ENCODE measurements around the gene MESP1. TPM values are rescaled to one million over a fixed set of nuclear protein-coding genes. Genes with fewer than 3 reads are reported as not detected.

The MESP1 gene
- total and polyA plus RNA-seq, 2 of the 4 experiments (the other 2 are of a cell fraction): under 0.01 to 0.10 TPM

- H4K5ac ChIP-seq (ENCODE audit: low read depth, low read length): no peak overlapping the region
- no peak overlapping the region; the same call in 1 of the 2 replicates for H3K14ac ChIP-seq (replicated peaks; ENCODE audit: low read depth, low read length)
- H2BK20ac ChIP-seq (ENCODE audit: low read depth, low read length): no peak overlapping the region
- no TSS peak for BruUV-seq (replicated peaks)
- no peak overlapping the region for H3K18ac ChIP-seq (ENCODE audit: low read depth, low read length)
- in situ Hi-C loops (cut with MboI; ENCODE audit: low sequenced_read_pairs) (loop anchor here (5.0 to 10.0 kb wide), 2 partner anchors 122 to 319 kb away; no protein-coding TSS in a partner anchor), dilution Hi-C loops (cut with HindIII; ENCODE audit: low sequenced_read_pairs, unreplicated experiment) (loop anchor here (25.0 kb wide), 1 partner anchor 107 kb away; no protein-coding TSS in a partner anchor), intact Hi-C loops (cut with micrococcal nuclease) (no loop called here)
- H4K8ac ChIP-seq (ENCODE audit: low read depth in 2 of 2, low read length in 2 of 2): no peak overlapping the region
- H3K4ac ChIP-seq (ENCODE audit: low read depth, low read length): no peak overlapping the region
- 100% methylated on average over 1 of the region's 4 CpGs; no CpG with 5 or more reads in 1 of the 2 experiments for WGBS, 2 experiments (ENCODE audit: extremely low coverage in 2 of 2, insufficient read length in 1 of 2)
- no peak overlapping the region for H2AK5ac ChIP-seq (ENCODE audit: low read depth, low read length)
- TF ChIP-seq, protein P1, sequence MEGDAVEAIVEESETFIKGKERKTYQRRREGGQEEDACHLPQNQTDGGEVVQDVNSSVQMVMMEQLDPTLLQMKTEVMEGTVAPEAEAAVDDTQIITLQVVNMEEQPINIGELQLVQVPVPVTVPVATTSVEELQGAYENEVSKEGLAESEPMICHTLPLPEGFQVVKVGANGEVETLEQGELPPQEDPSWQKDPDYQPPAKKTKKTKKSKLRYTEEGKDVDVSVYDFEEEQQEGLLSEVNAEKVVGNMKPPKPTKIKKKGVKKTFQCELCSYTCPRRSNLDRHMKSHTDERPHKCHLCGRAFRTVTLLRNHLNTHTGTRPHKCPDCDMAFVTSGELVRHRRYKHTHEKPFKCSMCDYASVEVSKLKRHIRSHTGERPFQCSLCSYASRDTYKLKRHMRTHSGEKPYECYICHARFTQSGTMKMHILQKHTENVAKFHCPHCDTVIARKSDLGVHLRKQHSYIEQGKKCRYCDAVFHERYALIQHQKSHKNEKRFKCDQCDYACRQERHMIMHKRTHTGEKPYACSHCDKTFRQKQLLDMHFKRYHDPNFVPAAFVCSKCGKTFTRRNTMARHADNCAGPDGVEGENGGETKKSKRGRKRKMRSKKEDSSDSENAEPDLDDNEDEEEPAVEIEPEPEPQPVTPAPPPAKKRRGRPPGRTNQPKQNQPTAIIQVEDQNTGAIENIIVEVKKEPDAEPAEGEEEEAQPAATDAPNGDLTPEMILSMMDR (conservative IDR thresholded peaks at IDR 0.05; ENCODE audit: low read depth, low read length): no peak
- no peak for TF ChIP-seq CEBPB (IDR thresholded peaks at IDR 0.05; ENCODE audit: low read depth, low read length)
- no peak for TF ChIP-seq MAFK (IDR thresholded peaks at IDR 0.05; ENCODE audit: low read depth, low read length)
- TF ChIP-seq USF2 (IDR thresholded peaks at IDR 0.05; ENCODE audit: low read depth, low read length): no peak
- TF ChIP-seq CHD1 (IDR thresholded peaks at IDR 0.05; ENCODE audit: low read depth, low read length): no peak
- no peak for TF ChIP-seq NFE2L2 (IDR thresholded peaks at IDR 0.05; ENCODE audit: low read depth, low read length)
- no peak for TF ChIP-seq RCOR1 (IDR thresholded peaks at IDR 0.05; ENCODE audit: insufficient replicate concordance, low read length)
- TF ChIP-seq POLR2A (IDR thresholded peaks at IDR 0.05; ENCODE audit: low read depth, low read length): no peak
- TF ChIP-seq RAD21 (IDR thresholded peaks at IDR 0.05; ENCODE audit: low read length): no peak
- TF ChIP-seq RFX5 (IDR thresholded peaks at IDR 0.05; ENCODE audit: low read depth, low read length): no peak
- no peak for TF ChIP-seq ELK1 (IDR thresholded peaks at IDR 0.05; ENCODE audit: borderline replicate concordance, low read depth, low read length)
- no peak for TF ChIP-seq SMC3 (IDR thresholded peaks at IDR 0.05; ENCODE audit: low read depth, low read length)
- no peak for TF ChIP-seq MAZ (IDR thresholded peaks at IDR 0.05; ENCODE audit: borderline replicate concordance, low read depth, low read length)
- no peak for TF ChIP-seq MXI1 (IDR thresholded peaks at IDR 0.05; ENCODE audit: borderline replicate concordance, low read depth, low read length)
- TF ChIP-seq BHLHE40 (IDR thresholded peaks at IDR 0.05; ENCODE audit: low read depth, low read length): no peak
- TF ChIP-seq FOS (IDR thresholded peaks at IDR 0.05; ENCODE audit: low read depth, low read length): no peak
- no peak overlapping the region for H2AK9ac ChIP-seq (replicated peaks; ENCODE audit: low read depth, low read length, poor library complexity)
- DNase-seq: no peak
- no peaks in the 10 kb centered on the region for H4K20me1 ChIP-seq (ENCODE audit: insufficient read depth, low read length)
- H2AFZ ChIP-seq (replicated peaks; ENCODE audit: low read length, poor library complexity): no peak overlapping the region
- H2BK15ac ChIP-seq (ENCODE audit: low read depth, low read length): no peak overlapping the region
- no peak overlapping the region for H3K56ac ChIP-seq (ENCODE audit: extremely low read depth, insufficient read depth, low read length)
- H3K9me3 ChIP-seq (ENCODE audit: control insufficient read depth, insufficient read depth, low read length): no peaks in the 10 kb centered on the region
- H3K27ac ChIP-seq (ENCODE audit: insufficient read depth, low read length): no peak overlapping the region
- peaks cover 2% of the 10 kb centered on the region; the same call in 1 of the 2 replicates for H3K4me1 ChIP-seq (ENCODE audit: control insufficient read depth, insufficient read depth, low read length)
- no peak overlapping the region for H3K4me2 ChIP-seq (ENCODE audit: low read depth, low read length)
- no peaks in the 10 kb centered on the region; the same call in 1 of the 2 replicates for H3K9me1 ChIP-seq (ENCODE audit: insufficient read depth, low read length)
- ChIA-PET CTCF (interaction anchor here (0.5 to 4.0 kb wide), 3 partner anchors 119 to 217 kb away, joined by 3 to 24 read pairs (median 8); no protein-coding TSS in a partner anchor), POLR2A (ENCODE audit: unreplicated experiment) (no interaction called here)
- ATAC-seq (ENCODE audit: low read depth): no peak
- no peak overlapping the region for H3K23ac ChIP-seq (ENCODE audit: low read depth, low read length)
- H3K27me3 ChIP-seq (ENCODE audit: control insufficient read depth, insufficient read depth, low read length): no peaks in the 10 kb centered on the region
- no peaks in the 10 kb centered on the region for H3K36me3 ChIP-seq (ENCODE audit: control insufficient read depth, insufficient read depth, low read length)
- H2BK120ac ChIP-seq (ENCODE audit: low read depth, low read length): no peak overlapping the region
- no peak overlapping the region for H4K91ac ChIP-seq (ENCODE audit: insufficient read depth, low read depth, low read length)
- no peak overlapping the region for H2BK5ac ChIP-seq (ENCODE audit: low read depth, low read length, poor library complexity, severe bottlenecking)
- no peak overlapping the region for H3K9ac ChIP-seq (ENCODE audit: low read depth, low read length)
- no peak overlapping the region for H3K4me3 ChIP-seq (ENCODE audit: insufficient read depth, low read depth, low read length)
- no peaks in the 10 kb centered on the region for H3K79me1 ChIP-seq (ENCODE audit: low read depth in 1 of 2, low read length in 2 of 2)
Measured at GRCh38 chr15:89755701-89756100, 4.7 kb upstream of the MESP1 start.
